HepG2 (cell line): ENCODE measurements around the gene TFEB.

ENCODE experiments used
- CTCF ChIP-seq: sonication (generic); formaldehyde crosslinking; IDR thresholded peaks from 2 replicates; pipeline ENCODE4 v1.5.0; 2020; ENCODE audit warnings: mild to moderate bottlenecking, missing genetic modification reagents, moderate library complexity
- DBP ChIP-seq: sonication (generic); formaldehyde crosslinking; IDR thresholded peaks from 2 replicates; pipeline ENCODE4 v1.4.0; 2020; ENCODE audit warnings: missing genetic modification reagents; ENCODE audit errors: not compliant biosample characterization
- FOXM1 ChIP-seq: sonication (generic); formaldehyde crosslinking; IDR thresholded peaks from 2 replicates; pipeline ENCODE4 v1.5.0; 2020; ENCODE audit warnings: missing genetic modification reagents
- GPBP1L1 ChIP-seq: sonication (generic); formaldehyde crosslinking; IDR thresholded peaks from 2 replicates; pipeline ENCODE4 v1.5.0; 2020; ENCODE audit warnings: mild to moderate bottlenecking, missing genetic modification reagents
- JUND ChIP-seq: sonication (generic); formaldehyde crosslinking; IDR thresholded peaks from 2 replicates; pipeline ENCODE4 v1.8.0; 2022; ENCODE audit warnings: mild to moderate bottlenecking, missing genetic modification reagents
- MIER3 ChIP-seq: IDR thresholded peaks from 2 replicates; pipeline ENCODE4 v1.6.1; 2016; ENCODE audit warnings: missing compliant biosample characterization, borderline replicate concordance
- NFKBIZ ChIP-seq: IDR thresholded peaks from 2 replicates; pipeline ENCODE4 v1.6.1; 2018; ENCODE audit warnings: missing genetic modification reagents, missing compliant biosample characterization
- POLR2AphosphoS2 ChIP-seq: IDR thresholded peaks from 2 replicates; pipeline ENCODE4 v1.6.1; 2011; ENCODE audit warnings: low read depth, low read length, improper control_type of control experiment
- SNAPC5 ChIP-seq: sonication (generic); formaldehyde crosslinking; IDR thresholded peaks from 2 replicates; pipeline ENCODE4 v1.8.1; 2023; ENCODE audit warnings: mild to moderate bottlenecking, missing genetic modification reagents, borderline replicate concordance
- ZBTB21 ChIP-seq: sonication (generic); formaldehyde crosslinking; IDR thresholded peaks from 2 replicates; pipeline ENCODE4 v1.4.0; 2020; ENCODE audit warnings: missing genetic modification reagents
- ZFP1 ChIP-seq: IDR thresholded peaks from 2 replicates; pipeline ENCODE4 v1.6.1; 2016
- ZNF432 ChIP-seq: sonication (generic); formaldehyde crosslinking; IDR thresholded peaks from 2 replicates; pipeline ENCODE4 v1.5.0; 2020; ENCODE audit warnings: missing genetic modification reagents, mild to moderate bottlenecking, borderline replicate concordance
- ZNF777 ChIP-seq: sonication (generic); formaldehyde crosslinking; IDR thresholded peaks from 2 replicates; pipeline ENCODE4 v1.4.0; 2020; ENCODE audit warnings: missing genetic modification reagents

- TF ChIP-seq NFKBIZ (CRISPR knock-in tag), result no peak
- no peak for TF ChIP-seq CTCF (CRISPR knock-in tag)
- TF ChIP-seq ZNF777 (CRISPR knock-in tag), result no peak
- no peak for TF ChIP-seq GPBP1L1 (CRISPR knock-in tag)
- TF ChIP-seq MIER3 (CRISPR knock-in tag), result no peak
- no peak for TF ChIP-seq ZNF432 (CRISPR knock-in tag)
- no peak for TF ChIP-seq SNAPC5
- no peak for TF ChIP-seq ZBTB21 (CRISPR knock-in tag)
- no peak for TF ChIP-seq ZFP1
- TF ChIP-seq FOXM1 (CRISPR knock-in tag), result no peak
- no peak for TF ChIP-seq POLR2AphosphoS2
- TF ChIP-seq DBP (CRISPR knock-in tag), result no peak
- no peak for TF ChIP-seq JUND (CRISPR knock-in tag)
Observed at GRCh38 chr6:41670703-41671360, 64.6 kb downstream of the TFEB start.
